Stimulated activated effector memory CD8-positive, alpha-beta T cell treated with anti-CD3 and anti-CD28 coated beads, Interleukin-12 subunit alpha, Interleukin-12 subunit beta, amount 100 ng/mL, for 72 hours (primary cell): Measurements from ENCODE around the gene GNAT1.
"Not testable (repeated sequence)": the region's sequence is repeated elsewhere in the genome, so short reads cannot be mapped to it uniquely, and the experiment has no call there.

ENCODE experiments used
- ATAC-seq: fragments of 150-1000 bp; cut with Tn5 transposase; 2 replicates; pipeline ENCODE4 v1.10.0; 2021
- DNase-seq, 2 donors: peaks; one replicate each; pipeline ENCODE4 v3.0.0; 2021 to 2022; ENCODE audit warnings: low spot score in 2 of 2
- H3K27ac Mint-ChIP-seq: one replicate; pipeline ENCODE4 v1.8.0; 2022; ENCODE audit warnings: mild to moderate bottlenecking, mixed read lengths
- H3K36me3 Mint-ChIP-seq: one replicate; pipeline ENCODE4 v1.8.0; 2022; ENCODE audit warnings: mild to moderate bottlenecking, mixed read lengths
- H3K4me1 Mint-ChIP-seq: one replicate; pipeline ENCODE4 v1.8.0; 2022; ENCODE audit warnings: mixed read lengths
- H3K4me3 Mint-ChIP-seq: one replicate; pipeline ENCODE4 v1.8.0; 2022; ENCODE audit warnings: mild to moderate bottlenecking, mixed read lengths
- H3K9me3 Mint-ChIP-seq: one replicate; pipeline ENCODE4 v1.8.0; 2022; ENCODE audit warnings: mixed read lengths

Gene GNAT1

GRCh38 chr3:50228184-50228763, 36.9 kb downstream of the GNAT1 start:
- Mint-ChIP-seq H3K27ac (peak overlapping the region; percentile 95), H3K4me3 (peak overlapping the region; percentile 99), H3K36me3 (peaks cover 10% of the 10 kb centered on the region), H3K4me1 (peaks cover 53% of the 10 kb centered on the region)
- DNase-seq, ATAC-seq, H3K9me3 Mint-ChIP-seq: not testable (repeated sequence)

- no peak for ATAC-seq
- H3K27ac Mint-ChIP-seq = peak overlapping the region; percentile 30
- H3K4me1 Mint-ChIP-seq = peaks cover 58% of the 10 kb centered on the region
- peaks cover 10% of the 10 kb centered on the region for H3K36me3 Mint-ChIP-seq
- no peaks in the 10 kb centered on the region for H3K9me3 Mint-ChIP-seq
- DNase-seq = no peak
- H3K4me3 Mint-ChIP-seq = peak overlapping the region; percentile 16
Observed at GRCh38 chr3:50229490-50229889, 38.1 kb downstream of the GNAT1 start.

DNA sequence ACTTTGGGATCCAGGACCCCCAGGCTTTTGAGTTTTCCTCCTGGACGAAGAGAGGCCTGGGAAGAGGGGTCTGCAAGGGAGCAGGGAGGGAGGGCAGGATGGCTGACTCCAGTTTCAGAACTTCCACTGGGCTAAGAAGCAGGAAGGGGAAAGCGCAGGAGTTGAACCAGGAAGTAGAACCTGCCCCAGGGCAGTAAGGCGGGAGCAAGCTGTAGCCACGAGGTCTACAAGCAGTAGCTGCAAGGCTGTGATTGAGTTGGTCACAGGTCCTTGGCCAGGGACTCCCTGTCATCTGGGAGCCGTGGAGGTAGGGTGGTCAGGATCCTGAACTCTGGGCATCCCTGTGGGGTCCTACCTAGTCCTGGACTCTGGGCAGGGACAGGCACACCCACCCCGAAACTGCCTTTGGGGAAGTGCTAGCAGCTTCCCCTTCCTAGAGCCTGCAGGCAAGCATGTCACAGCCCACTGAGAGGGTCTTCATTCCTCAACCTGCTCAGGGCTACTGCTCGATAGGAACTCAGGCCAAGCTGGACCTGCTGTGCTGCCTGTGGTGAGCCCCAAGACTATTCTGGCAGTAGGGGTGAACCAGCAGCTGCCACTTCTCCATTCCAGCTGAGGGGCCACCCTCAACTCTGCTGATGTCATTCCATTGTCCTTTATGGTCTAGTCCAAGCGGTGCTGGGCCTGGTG, 38.8 kb downstream of the GNAT1 start:
- Mint-ChIP-seq H3K4me3 (no peak overlapping the region), H3K9me3 (no peaks in the 10 kb centered on the region), H3K4me1 (peaks cover 58% of the 10 kb centered on the region), H3K36me3 (peaks cover 10% of the 10 kb centered on the region), H3K27ac (peak overlapping the region; percentile 30)
- DNase-seq = no peak
- no peak for ATAC-seq

- no peak for ATAC-seq
- DNase-seq = no peak
- no peaks in the 10 kb centered on the region for H3K9me3 Mint-ChIP-seq
- H3K36me3 Mint-ChIP-seq = peaks cover 10% of the 10 kb centered on the region
- H3K4me3 Mint-ChIP-seq = no peak overlapping the region
- peaks cover 58% of the 10 kb centered on the region for H3K4me1 Mint-ChIP-seq
- H3K27ac Mint-ChIP-seq = no peak overlapping the region
Observed at GRCh38 chr3:50230794-50231125, 39.4 kb downstream of the GNAT1 start.

DNA sequence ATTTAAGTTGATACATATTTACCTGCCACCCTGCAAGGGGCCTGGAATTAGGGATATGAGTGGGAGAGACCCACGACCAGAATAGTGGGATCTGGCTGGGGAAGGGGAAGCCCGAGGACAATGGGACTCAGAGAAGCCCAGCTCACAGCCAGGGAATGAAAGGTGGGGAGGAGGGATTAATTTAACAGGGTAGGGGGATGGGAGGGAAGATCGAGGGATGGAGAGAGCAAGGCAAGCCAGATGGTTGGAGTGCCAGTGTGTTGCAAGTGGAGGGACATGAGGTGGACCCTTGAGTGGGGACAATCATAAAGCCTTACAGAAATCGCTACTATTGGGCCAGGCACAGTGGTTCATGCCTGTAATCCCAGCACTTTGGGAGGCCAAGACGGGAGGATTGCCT, 40.2 kb downstream of the GNAT1 start:
- H3K4me1 Mint-ChIP-seq = peaks cover 53% of the 10 kb centered on the region
- H3K27ac Mint-ChIP-seq = no peak overlapping the region
- no peaks in the 10 kb centered on the region for H3K9me3 Mint-ChIP-seq
- H3K36me3 Mint-ChIP-seq = peaks cover 8% of the 10 kb centered on the region
- ATAC-seq = no peak
- H3K4me3 Mint-ChIP-seq = no peak overlapping the region
- no peak for DNase-seq

- Mint-ChIP-seq H3K36me3 (peaks cover 11% of the 10 kb centered on the region), H3K27ac (no peak overlapping the region), H3K4me3 (no peak overlapping the region), H3K9me3 (no peaks in the 10 kb centered on the region), H3K4me1 (peaks cover 52% of the 10 kb centered on the region)
- ATAC-seq (no peak), DNase-seq (no peak)
Observed at GRCh38 chr3:50232303-50232702, 40.9 kb downstream of the GNAT1 start.

DNA sequence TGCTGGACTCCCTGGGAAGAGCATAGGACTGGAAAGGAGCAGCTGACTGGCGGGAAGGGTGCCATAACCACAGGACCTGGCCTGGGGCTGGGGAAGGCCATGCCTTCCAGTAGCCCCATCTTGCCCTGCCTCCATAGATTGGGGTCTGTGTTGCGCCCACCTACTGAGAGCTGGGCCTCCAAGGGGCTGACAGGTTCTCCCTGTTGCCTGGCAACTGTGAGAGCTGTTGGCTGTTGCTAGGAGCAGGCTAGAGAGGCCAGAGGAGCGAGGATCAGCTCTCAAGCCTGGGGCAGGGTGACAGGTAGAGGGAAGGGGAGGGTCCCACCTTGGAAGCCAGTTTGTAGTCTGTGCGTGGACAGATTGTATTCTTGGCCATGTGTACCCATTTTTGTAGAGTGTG, 41.8 kb downstream of the GNAT1 start:
- peaks cover 50% of the 10 kb centered on the region for H3K4me1 Mint-ChIP-seq
- H3K9me3 Mint-ChIP-seq = no peaks in the 10 kb centered on the region
- H3K4me3 Mint-ChIP-seq = no peak overlapping the region
- peaks cover 20% of the 10 kb centered on the region for H3K36me3 Mint-ChIP-seq
- no peak for ATAC-seq
- H3K27ac Mint-ChIP-seq = peak overlapping the region; percentile 76
- DNase-seq = no peak

DNA sequence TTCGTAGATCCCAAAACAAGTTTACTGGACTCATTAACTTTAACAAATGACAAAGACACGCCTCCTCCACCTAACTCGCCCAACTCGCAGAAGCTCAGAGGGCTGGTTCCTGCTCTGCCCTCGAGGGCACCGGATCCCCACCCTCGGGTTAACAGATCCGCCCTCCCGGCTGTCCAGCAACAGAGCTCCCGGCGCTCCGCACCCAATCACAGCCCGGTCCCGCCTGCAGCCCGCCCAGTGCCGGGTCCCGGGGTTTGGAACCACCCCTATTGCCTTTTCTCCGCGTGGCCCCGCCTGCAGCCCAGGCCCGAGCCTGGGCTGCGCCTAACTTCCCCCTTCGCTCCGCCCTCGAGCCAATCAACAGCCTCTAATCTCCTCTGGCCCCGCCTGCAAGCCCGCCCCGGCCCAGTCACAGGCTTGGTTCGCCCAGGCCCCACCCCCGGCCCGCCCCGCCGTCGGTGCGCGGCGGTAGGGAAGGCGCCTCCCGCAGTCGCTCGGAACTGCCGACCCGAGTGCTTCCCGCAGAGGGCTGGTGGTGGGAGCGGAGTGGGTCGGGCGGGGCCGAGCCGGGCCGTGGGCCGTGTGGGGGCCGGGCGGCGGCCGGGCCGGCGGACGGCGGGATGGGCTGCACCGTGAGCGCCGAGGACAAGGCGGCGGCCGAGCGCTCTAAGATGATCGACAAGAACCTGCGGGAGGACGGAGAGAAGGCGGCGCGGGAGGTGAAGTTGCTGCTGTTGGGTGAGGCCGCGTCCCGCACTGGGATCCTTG, 44.5 kb downstream of the GNAT1 start, which contains the start of gene GNAI2:
Gene GNAI2 (plus strand): TSS at position 489 of the 768 bp plus-strand sequence. CDS start 132 bp downstream, at position 621.
- peaks cover 46% of the 10 kb centered on the region for H3K36me3 Mint-ChIP-seq
- peak; percentile 94 for ATAC-seq
- DNase-seq = peak; percentile 91 to 98
- peaks cover 58% of the 10 kb centered on the region for H3K4me1 Mint-ChIP-seq
- peak within 1 kb of the TSS; percentile 99 for H3K4me3 Mint-ChIP-seq
- H3K9me3 Mint-ChIP-seq = no peaks in the 10 kb centered on the region
- peak within 1 kb of the TSS; percentile 94 for H3K27ac Mint-ChIP-seq

DNA sequence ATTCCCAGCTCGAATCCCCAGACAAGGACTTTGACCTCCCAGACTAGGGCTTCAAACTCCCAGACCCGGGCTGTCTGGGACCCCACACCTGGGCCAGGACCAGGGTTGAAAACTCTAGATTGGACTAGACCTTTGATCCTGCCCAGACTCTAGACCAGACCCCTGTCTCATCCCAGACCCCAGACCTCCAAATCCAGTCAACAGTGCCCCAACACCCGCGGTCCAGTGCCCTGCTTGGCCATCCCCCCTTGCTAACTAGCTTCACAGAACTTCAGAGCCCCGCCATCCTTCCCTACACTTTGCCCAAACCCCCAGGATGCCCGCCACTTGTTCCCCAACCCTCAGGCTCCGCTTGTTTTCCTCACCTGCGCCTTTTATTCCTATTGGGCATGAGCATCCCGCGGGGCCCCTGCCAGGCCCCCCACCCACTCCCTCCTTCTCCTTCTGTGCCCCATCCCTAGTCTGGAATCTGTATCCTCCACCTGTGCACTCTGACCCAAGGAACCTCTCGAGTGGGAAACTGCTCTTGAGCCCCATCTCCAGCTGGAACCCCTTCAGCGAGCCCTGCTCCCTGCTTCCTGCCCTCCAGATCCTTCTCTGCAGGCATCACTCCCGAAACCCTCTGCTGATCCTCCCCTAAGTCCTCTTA, 45.2 kb downstream of the GNAT1 start:
- H3K4me1 Mint-ChIP-seq = peaks cover 65% of the 10 kb centered on the region

GRCh38 chr3:50237133-50237651, 45.8 kb downstream of the GNAT1 start:
- DNase-seq (peak in 1 of 2 donors; percentile 76), ATAC-seq (no peak)
- H3K9me3 Mint-ChIP-seq = no peaks in the 10 kb centered on the region
- H3K4me3 Mint-ChIP-seq = peak overlapping the region; percentile 99
- peaks cover 71% of the 10 kb centered on the region for H3K4me1 Mint-ChIP-seq
- peak overlapping the region; percentile 94 for H3K27ac Mint-ChIP-seq
- H3K36me3 Mint-ChIP-seq = peaks cover 59% of the 10 kb centered on the region

More for the DNA sequence above, 45.2 kb downstream of the GNAT1 start:
- no peak for DNase-seq
- ATAC-seq = no peak
- H3K27ac Mint-ChIP-seq = peak overlapping the region; percentile 94
- H3K36me3 Mint-ChIP-seq = peaks cover 53% of the 10 kb centered on the region
- peak overlapping the region; percentile 99 for H3K4me3 Mint-ChIP-seq
- no peaks in the 10 kb centered on the region for H3K9me3 Mint-ChIP-seq

GRCh38 chr3:50237754-50238548, 46.5 kb downstream of the GNAT1 start:
- no peaks in the 10 kb centered on the region for H3K9me3 Mint-ChIP-seq
- H3K4me1 Mint-ChIP-seq = peaks cover 74% of the 10 kb centered on the region
- peak overlapping the region; percentile 94 for H3K27ac Mint-ChIP-seq
- DNase-seq = peak; percentile 69 to 88
- H3K36me3 Mint-ChIP-seq = peaks cover 66% of the 10 kb centered on the region
- H3K4me3 Mint-ChIP-seq = peak overlapping the region; percentile 99
- ATAC-seq = peak; percentile 68

- peak overlapping the region; percentile 94 for H3K27ac Mint-ChIP-seq
Observed at GRCh38 chr3:50238549-50239026, 47.2 kb downstream of the GNAT1 start.

GRCh38 chr3:50239649-50240048, 48.2 kb downstream of the GNAT1 start:
- Mint-ChIP-seq H3K27ac (peak overlapping the region; percentile 94), H3K4me3 (peak overlapping the region; percentile 99), H3K36me3 (peaks cover 81% of the 10 kb centered on the region), H3K4me1 (peaks cover 81% of the 10 kb centered on the region), H3K9me3 (no peaks in the 10 kb centered on the region)
- DNase-seq = no peak
- no peak for ATAC-seq

More at GRCh38 chr3:50238549-50239026, 47.2 kb downstream of the GNAT1 start:
- Mint-ChIP-seq H3K9me3 (no peaks in the 10 kb centered on the region), H3K36me3 (peaks cover 70% of the 10 kb centered on the region), H3K4me1 (peaks cover 72% of the 10 kb centered on the region), H3K4me3 (peak overlapping the region; percentile 99)
- no peak for DNase-seq
- ATAC-seq = no peak

GRCh38 chr3:50241163-50241562, 49.8 kb downstream of the GNAT1 start:
- Mint-ChIP-seq H3K4me1 (peaks cover 86% of the 10 kb centered on the region), H3K4me3 (peak overlapping the region; percentile 76), H3K27ac (peak overlapping the region; percentile 94), H3K36me3 (peaks cover 96% of the 10 kb centered on the region), H3K9me3 (no peaks in the 10 kb centered on the region)
- no peak for DNase-seq
- ATAC-seq = no peak
